ENCODE data around the gene CCNY. TPM values are rescaled to one million over a fixed set of nuclear protein-coding genes. Genes with fewer than 3 reads are reported as not detected.

The CCNY gene
- total RNA-seq, 4 donors from 2014 or later: 39.2 to 47.8 (median 40.9) TPM

DNA sequence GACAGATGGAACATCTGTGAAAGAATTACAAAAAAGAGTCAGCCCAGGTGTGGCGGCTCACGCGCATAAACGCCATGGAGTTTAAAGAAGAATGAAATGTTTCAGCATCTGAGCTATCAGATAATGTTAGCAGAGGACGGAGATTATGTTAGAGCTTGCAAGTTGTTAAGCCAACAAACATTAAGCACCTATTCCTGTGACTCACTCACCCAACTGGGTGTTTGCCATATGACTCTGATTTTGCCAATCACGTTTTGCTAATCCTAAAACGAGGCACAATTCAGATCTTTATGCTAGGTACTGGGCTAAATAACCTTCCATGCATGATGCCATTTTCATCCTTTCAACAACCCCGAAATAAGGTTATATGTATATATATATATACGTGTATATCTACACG lies 29.0 kb upstream of the CCNY start:
- TF ChIP-seq, protein P1, sequence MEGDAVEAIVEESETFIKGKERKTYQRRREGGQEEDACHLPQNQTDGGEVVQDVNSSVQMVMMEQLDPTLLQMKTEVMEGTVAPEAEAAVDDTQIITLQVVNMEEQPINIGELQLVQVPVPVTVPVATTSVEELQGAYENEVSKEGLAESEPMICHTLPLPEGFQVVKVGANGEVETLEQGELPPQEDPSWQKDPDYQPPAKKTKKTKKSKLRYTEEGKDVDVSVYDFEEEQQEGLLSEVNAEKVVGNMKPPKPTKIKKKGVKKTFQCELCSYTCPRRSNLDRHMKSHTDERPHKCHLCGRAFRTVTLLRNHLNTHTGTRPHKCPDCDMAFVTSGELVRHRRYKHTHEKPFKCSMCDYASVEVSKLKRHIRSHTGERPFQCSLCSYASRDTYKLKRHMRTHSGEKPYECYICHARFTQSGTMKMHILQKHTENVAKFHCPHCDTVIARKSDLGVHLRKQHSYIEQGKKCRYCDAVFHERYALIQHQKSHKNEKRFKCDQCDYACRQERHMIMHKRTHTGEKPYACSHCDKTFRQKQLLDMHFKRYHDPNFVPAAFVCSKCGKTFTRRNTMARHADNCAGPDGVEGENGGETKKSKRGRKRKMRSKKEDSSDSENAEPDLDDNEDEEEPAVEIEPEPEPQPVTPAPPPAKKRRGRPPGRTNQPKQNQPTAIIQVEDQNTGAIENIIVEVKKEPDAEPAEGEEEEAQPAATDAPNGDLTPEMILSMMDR (IDR thresholded peaks at IDR 0.05; ENCODE audit: low read depth): no peak

DNA sequence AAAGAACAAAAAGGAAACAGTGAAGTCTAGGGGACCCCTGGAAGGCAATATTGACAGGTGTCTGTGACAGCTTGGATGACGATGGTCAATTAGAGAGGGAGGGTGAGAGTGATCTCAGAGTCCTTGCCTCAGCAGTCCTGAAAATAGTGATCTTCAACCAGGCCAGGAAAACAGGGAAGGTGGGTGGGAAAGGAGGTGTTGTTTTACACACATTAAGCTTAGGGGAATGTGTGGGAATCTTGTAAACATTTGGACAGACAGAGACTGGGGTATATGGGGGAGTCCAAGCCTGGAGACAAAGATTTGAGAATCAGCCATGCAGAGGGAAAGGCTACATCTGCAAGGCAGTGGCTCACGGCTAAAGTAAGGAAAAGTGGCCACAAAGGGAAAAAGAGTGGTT lies 27.5 kb upstream of the CCNY start:
- TF ChIP-seq, protein P1 (IDR thresholded peaks at IDR 0.05; ENCODE audit: low read depth): no peak

DNA sequence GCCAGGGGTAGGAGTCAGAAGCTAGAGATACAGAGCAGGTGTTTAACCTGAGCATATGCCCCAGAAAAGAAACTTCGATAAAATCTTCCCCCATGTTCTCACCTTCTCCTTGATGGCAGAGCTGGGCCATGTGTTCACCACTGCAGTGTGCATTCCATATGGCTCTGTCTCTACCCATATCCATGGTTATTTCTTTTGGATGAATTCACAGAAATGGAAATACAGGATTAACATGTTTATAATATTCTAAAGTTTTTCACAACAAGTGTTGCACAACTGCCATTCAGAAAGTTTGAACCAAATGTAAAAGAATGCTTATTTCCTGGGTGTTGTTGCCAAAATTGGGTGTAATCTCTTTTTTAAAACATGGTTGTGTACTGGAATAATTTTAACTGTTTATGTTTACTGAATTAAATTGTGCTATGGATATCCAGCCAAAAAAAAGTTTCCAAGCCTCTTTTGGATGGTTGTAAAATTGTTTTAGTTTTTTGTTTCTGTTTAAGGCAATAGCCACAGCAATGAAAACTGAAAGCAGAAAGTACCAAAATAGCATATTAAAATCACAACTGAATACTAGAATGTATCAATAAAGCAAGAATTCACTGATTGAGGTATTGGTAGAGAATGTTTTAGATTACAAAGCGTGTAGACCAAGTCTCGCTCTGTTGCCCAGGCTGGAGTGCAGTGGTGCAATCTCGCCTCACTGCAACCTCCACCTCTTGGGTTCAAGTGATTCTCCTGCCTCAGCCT lies 19.9 kb upstream of the CCNY start:
- TF ChIP-seq, protein P1 (IDR thresholded peaks at IDR 0.05; ENCODE audit: low read depth): no peak

DNA sequence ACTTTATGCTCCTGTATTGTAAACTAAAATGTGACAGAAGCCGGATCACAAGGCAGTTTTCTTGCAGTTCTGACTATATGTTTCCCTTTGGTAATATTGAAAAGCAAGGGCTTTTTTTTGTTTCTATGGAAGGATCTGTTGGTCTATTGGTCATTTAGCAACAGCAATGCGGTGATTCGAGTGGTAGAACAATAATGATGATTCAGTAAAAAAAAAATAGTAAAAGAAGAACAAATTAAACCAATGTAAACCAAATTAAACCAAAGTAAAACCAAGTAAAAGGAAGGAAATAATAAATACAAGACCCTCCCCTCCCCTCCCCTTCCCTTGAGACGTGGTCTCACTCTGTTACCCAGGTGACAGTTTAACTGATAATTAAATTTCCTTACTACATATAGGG lies 17.8 kb upstream of the CCNY start:
- TF ChIP-seq, protein P1 (IDR thresholded peaks at IDR 0.05; ENCODE audit: low read depth): no peak

DNA sequence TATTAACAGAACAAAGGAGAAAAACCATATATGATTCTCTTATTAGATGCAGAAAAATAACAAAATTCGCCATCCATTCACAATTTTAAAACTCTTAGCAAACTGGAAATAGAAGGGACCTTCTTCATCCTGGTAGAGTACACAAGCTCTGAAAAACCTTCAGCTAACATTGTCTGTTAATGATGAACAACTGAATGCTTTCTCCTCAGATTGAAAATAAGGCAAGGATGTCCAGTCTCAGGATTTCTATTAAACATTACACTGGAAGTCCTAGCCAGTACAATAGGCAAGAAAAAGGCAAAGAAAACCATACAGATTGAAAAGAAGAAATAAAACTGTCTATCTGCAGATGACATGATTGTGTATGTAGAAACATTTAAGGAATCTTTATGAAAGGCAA lies 16.0 kb upstream of the CCNY start:
- TF ChIP-seq, protein P1 (IDR thresholded peaks at IDR 0.05; ENCODE audit: low read depth): no peak

DNA sequence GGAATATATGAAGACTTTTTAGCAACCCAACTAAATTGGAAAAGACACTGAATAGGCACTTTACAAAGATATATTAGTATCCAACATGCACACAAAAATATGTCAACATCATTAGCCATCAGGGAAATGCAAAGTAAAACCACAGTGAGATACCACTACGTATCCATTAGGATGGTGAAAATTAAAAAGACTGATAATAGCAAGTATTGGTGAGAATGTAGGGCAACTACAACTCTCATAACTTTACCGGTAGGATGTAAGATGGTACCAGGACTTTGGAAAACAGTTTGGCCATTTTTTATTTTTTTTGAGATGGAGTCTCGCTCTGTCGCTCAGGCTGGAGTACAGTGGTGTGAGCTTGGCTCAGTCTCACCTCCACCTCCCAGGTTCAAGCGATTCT lies 13.7 kb upstream of the CCNY start:
- TF ChIP-seq, protein P1 (IDR thresholded peaks at IDR 0.05; ENCODE audit: low read depth): no peak

DNA sequence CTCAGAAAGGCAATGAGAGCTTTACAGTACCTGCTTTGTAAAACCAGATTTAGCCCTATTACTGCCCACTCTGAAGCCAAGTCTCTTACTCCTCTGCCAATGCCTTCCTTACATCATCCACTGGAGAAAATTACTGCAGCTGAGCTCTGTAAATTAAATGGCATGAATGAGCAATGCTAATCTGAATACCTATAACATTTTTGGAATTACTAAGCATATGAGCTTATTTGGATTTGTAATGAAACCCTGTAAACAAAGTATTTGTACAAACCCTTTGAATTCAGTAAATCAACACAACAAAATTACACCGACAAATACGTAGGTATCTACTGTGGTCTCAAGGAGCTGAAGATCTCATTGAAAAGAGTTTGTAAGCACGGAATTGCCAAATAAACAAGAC lies 12.1 kb upstream of the CCNY start:
- TF ChIP-seq, protein P1 (IDR thresholded peaks at IDR 0.05; ENCODE audit: low read depth): no peak
